Activated naive CD8-positive, alpha-beta T cell treated with anti-CD3 and anti-CD28 coated beads, Interleukin-2, amount 10 ng/mL, durations not matched to agents 7 days and 5 days (primary cell): ENCODE data around the gene ABCC9. TPM values are rescaled to one million over a fixed set of nuclear protein-coding genes. Genes with fewer than 3 reads are reported as not detected.
A peak's percentile ranks its signal among the peaks of the same experiment; 100 is the strongest.
"Not testable (repeated sequence)": the region's sequence is repeated elsewhere in the genome, so short reads cannot be mapped to it uniquely, and the experiment has no call there.

Experiments used
- ATAC-seq: fragments of 150-1000 bp; cut with Tn5 transposase; one replicate; pipeline ENCODE4 v1.10.0; 2021; ENCODE audit warnings: low read depth, moderate library complexity
- POLR2A ChIA-PET: fragments of 350-600 bp; sonication (Branson Sonifier 250); formaldehyde crosslinking; loops from one replicate; lab custom pipeline; 2021; ENCODE audit warnings: antibody characterized with exemption; lab: Charles Lee
- DNase-seq: peaks from one replicate; pipeline ENCODE4 v3.0.0; 2021
- H3K27ac Mint-ChIP-seq: one replicate; pipeline ENCODE4 v1.8.0; 2022; ENCODE audit warnings: mild to moderate bottlenecking, mixed read lengths
- H3K27me3 Mint-ChIP-seq: one replicate; pipeline ENCODE4 v1.8.0; 2022; ENCODE audit warnings: mild to moderate bottlenecking, moderate library complexity, mixed read lengths
- H3K36me3 Mint-ChIP-seq: one replicate; pipeline ENCODE4 v1.8.0; 2021; ENCODE audit warnings: mild to moderate bottlenecking, mixed read lengths
- H3K4me1 Mint-ChIP-seq: one replicate; pipeline ENCODE4 v1.8.0; 2021; ENCODE audit warnings: mixed read lengths
- H3K4me3 Mint-ChIP-seq: one replicate; pipeline ENCODE4 v1.8.0; 2022; ENCODE audit warnings: mild to moderate bottlenecking, moderate library complexity, mixed read lengths
- H3K9me3 Mint-ChIP-seq: one replicate; pipeline ENCODE4 v1.8.0; 2021; ENCODE audit warnings: mixed read lengths
- total RNA-seq, 2 experiments: library from RNA; stranded (reverse); gene quantifications; one replicate each; pipeline ENCODE4 v1.2.3, GENCODE V29; 2021

ABCC9 gene
- total RNA-seq, 2 experiments from 2014 or later, result not detected

DNA sequence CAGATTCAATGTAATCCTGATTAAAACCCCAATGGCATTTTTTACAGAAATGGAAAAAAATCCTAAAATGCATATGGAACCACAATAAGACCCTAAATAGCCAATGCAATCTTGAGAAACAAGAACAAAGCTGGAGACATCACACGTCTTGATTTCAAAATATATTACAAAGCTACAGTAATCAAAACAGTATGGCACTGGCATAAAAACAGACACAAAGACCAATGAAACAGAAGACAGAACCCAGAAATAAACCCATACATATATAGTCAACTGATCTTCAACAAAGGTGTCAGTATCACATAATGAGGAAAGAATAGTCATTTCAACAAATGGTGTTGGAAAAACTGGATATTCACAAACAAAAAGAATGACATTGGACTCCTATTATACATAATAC lies 9.4 kb upstream of the ABCC9 start:
- DNase-seq, result no peak
- POLR2A ChIA-PET, result no interaction called here

DNA sequence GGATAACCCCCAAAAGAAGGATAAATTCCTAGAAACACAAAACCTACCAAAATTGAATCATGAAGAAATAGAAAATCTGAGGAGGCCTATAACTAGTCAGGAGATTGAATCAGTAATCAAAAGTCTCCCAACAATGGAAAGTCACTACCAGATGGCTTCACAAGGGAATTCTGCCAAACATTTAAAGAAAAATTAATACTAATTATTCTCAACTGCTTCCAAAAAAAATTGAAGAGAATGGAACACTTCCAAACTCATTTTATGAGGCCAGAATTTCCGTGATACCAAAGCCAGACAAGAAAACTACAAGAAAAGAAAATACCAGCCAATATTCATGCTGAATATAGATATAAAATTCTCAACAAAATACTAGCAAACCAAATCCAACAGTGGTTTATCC lies 7.8 kb upstream of the ABCC9 start:
- H3K4me3 Mint-ChIP-seq, result no peak overlapping the region
- DNase-seq (no peak), ATAC-seq (no peak)
- no peaks in the 10 kb centered on the region for H3K36me3 Mint-ChIP-seq
- no peak overlapping the region for H3K27ac Mint-ChIP-seq
- H3K27me3 Mint-ChIP-seq, result peaks cover 9% of the 10 kb centered on the region
- H3K9me3 Mint-ChIP-seq, result peaks cover 11% of the 10 kb centered on the region
- no peaks in the 10 kb centered on the region for H3K4me1 Mint-ChIP-seq
- POLR2A ChIA-PET, result no interaction called here

More for the DNA sequence above, 9.4 kb upstream of the ABCC9 start:
- no peak overlapping the region for H3K4me3 Mint-ChIP-seq
- peaks cover 3% of the 10 kb centered on the region for H3K27me3 Mint-ChIP-seq
- H3K27ac Mint-ChIP-seq, result no peak overlapping the region
- H3K9me3 Mint-ChIP-seq, result peaks cover 11% of the 10 kb centered on the region
- no peaks in the 10 kb centered on the region for H3K36me3 Mint-ChIP-seq
- ATAC-seq, result no peak
- H3K4me1 Mint-ChIP-seq, result no peaks in the 10 kb centered on the region

DNA sequence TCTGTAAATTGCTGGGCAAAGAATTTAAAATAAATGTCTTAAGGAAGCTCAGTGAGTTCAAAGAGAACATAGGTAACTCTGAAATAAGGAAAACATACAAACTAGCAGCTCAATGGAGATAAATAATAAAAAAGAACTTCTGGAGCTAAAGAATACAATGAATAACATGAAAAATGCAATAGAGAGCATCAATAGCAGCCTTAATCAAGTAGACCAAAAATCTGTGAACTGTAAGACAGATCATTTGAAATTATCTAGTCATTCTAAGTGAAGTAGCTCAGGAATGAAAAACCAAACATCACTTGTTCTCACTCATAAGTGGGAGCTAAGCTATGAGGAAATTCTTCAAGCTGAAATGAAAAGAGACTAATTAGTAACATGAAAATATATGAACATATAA lies 5.8 kb upstream of the ABCC9 start:
- peaks cover 21% of the 10 kb centered on the region for H3K27me3 Mint-ChIP-seq
- H3K36me3 Mint-ChIP-seq, result no peaks in the 10 kb centered on the region
- no peak overlapping the region for H3K4me3 Mint-ChIP-seq
- H3K27ac Mint-ChIP-seq, result no peak overlapping the region
- DNase-seq (no peak), ATAC-seq (no peak)
- POLR2A ChIA-PET, result no interaction called here
- peaks cover 11% of the 10 kb centered on the region for H3K9me3 Mint-ChIP-seq
- H3K4me1 Mint-ChIP-seq, result no peaks in the 10 kb centered on the region

DNA sequence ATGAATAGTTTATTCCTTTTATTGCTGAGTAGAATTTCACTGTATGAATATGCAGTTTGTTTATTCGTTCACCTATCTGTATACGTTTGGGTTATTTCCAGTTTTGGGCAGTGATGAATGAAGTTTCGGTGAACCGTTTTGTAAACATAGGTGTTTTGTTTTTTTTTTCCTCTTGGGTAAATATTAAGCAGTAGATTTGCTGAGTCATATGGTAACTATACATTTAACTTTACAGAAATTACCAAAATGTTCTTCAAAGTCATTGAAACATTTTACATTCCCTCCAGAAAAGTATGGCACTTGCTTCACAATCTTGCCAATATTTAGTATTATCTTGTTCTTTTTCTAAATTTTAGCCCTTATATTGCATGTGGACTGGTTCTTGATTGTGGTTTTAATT lies 3.8 kb upstream of the ABCC9 start:
- Mint-ChIP-seq H3K36me3 (no peaks in the 10 kb centered on the region), H3K27me3 (peaks cover 41% of the 10 kb centered on the region), H3K9me3 (peaks cover 9% of the 10 kb centered on the region), H3K4me3 (no peak overlapping the region), H3K27ac (no peak overlapping the region), H3K4me1 (peaks cover 6% of the 10 kb centered on the region)
- no peak for ATAC-seq
- DNase-seq, result no peak
- POLR2A ChIA-PET, result no interaction called here

DNA sequence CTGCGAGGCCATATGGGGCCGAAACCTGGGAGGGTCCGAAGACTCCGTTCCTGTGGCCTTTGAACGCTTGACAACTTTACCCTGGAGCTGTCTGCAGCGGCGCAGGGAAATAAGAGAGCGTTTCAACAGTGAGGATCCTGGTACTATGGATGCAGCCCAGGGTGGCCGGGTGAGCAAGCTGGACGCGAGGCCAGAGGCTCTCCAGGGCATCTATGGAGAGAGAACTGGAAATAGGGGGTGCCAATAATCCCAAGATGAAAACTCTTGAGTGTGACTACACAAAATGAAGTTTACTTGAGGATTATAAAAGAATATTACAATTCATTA lies 1.1 kb upstream of the ABCC9 start:
- Mint-ChIP-seq H3K27ac (no peak overlapping the region), H3K36me3 (no peaks in the 10 kb centered on the region), H3K4me3 (no peak overlapping the region), H3K9me3 (peaks cover 6% of the 10 kb centered on the region), H3K27me3 (peaks cover 60% of the 10 kb centered on the region), H3K4me1 (peaks cover 6% of the 10 kb centered on the region)
- DNase-seq (no peak), ATAC-seq (no peak)
- POLR2A ChIA-PET, result no interaction called here

DNA sequence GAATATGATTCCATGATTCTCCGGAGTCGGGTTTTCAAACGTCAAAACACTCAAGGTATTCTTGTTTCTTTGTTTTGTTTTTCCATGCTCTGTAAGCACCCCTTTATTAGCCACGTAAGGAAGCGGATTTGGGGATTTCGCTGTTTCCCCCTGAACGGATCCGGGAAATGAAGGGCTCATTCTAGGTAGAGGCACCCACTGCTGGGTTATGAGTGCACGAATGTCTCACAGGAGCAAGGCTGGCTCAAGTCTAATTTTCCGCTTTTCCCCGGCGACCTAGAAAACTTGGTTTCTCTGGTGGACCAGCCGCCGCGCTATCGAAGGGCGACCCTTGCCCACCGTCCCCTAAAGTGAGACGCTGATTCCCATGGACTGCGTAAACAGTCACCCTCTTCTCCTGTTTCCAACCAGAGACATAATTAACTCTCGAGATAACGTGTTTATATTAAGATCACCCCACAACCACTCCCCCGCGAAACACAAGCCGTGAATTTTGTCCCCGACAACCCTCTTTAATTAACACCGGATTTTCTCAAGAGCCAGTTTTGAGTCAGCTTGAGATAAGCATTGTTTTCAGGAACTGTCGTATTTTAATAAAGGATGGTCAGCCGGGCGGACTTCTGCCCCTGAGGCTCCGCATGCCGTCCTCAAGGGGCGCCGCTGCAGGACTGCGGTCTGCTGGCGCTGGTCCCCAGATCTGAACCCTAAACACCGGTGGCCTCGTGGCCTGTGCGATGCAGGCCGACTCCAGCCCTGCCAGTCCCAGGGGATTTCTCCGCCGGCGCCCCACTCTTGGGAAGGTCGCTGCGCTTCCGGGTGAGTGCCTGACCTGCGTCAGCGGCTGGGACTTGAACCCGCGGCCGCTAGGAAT lies 515 bp upstream of the ABCC9 start:
- Mint-ChIP-seq H3K4me1 (peaks cover 6% of the 10 kb centered on the region), H3K4me3 (peak overlapping the region; percentile 71), H3K27me3 (peaks cover 63% of the 10 kb centered on the region), H3K9me3 (peaks cover 5% of the 10 kb centered on the region), H3K27ac (no peak overlapping the region), H3K36me3 (no peaks in the 10 kb centered on the region)
- POLR2A ChIA-PET, result no interaction called here
- no peak for ATAC-seq
- DNase-seq, result peak; percentile 28

DNA sequence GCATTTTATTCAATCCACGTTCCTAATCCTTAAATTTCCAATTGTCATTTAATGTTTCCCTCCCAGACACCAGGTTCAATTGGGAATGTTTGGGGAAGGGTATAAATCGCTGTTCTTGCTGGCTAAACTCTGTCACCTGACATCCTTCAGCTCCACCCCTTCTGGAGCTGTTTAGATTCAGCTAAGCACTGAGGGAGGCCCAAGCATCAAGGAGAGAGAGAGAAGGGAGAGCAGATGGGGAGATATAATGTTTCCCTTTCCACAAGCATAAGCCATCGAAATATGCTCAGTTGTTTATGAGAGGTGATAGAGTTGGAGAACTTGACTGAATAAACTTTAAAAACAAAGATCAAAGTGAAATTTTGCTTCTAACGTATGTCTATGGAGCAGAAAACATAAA lies 1.8 kb downstream of the ABCC9 start:
- Mint-ChIP-seq H3K36me3 (no peaks in the 10 kb centered on the region), H3K27me3 (peaks cover 64% of the 10 kb centered on the region), H3K4me1 (peaks cover 6% of the 10 kb centered on the region), H3K27ac (no peak overlapping the region), H3K4me3 (no peak overlapping the region), H3K9me3 (no peaks in the 10 kb centered on the region)
- ATAC-seq, result no peak
- no peak for DNase-seq
- POLR2A ChIA-PET, result no interaction called here

DNA sequence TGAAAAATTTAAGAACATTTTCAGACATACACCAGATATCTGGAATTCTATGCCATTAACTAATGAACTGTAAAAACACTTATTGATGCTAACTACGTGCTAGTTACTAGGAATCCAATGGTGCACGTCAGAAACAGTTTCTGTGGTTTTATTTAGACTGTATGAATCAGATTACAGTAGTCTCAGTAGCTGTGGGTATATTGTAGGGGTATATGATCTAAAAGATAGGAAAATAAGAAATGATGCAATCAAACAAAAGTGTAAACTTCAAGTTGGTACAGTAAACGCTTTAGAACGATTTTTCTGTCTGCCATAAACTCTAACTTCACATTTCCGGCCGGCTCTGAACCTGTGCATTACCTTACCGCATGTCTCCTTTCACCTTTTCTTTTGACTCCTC lies 2.3 kb downstream of the ABCC9 start:
- no peak for ATAC-seq

DNA sequence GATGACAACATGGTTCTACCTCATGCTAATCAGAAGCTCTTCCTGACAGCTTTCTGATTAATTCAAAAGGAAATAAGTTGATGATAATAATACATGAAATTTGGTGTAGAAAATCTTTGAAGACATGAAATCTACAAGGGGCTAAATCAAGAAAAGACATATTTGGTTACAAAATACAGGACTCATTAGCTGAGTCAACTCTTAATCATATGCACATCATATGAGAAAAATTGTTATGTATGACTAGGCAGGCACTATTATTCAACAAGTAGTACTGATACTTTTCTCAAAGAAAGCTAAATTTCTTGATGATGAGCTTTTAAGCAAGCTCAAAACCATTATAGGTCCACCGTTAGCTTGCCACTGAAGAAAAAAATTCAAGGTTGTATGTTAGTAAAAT lies 7.1 kb downstream of the ABCC9 start:
- Mint-ChIP-seq H3K27me3 (peaks cover 16% of the 10 kb centered on the region), H3K27ac (no peak overlapping the region), H3K9me3 (no peaks in the 10 kb centered on the region), H3K36me3 (no peaks in the 10 kb centered on the region), H3K4me3 (no peak overlapping the region), H3K4me1 (no peaks in the 10 kb centered on the region)
- POLR2A ChIA-PET, result no interaction called here
- DNase-seq (no peak), ATAC-seq (no peak)

More for the DNA sequence above, 2.3 kb downstream of the ABCC9 start:
- no peak for DNase-seq
- Mint-ChIP-seq H3K9me3 (no peaks in the 10 kb centered on the region), H3K4me1 (peaks cover 6% of the 10 kb centered on the region), H3K27me3 (peaks cover 58% of the 10 kb centered on the region), H3K27ac (no peak overlapping the region), H3K4me3 (no peak overlapping the region), H3K36me3 (no peaks in the 10 kb centered on the region)
- POLR2A ChIA-PET, result no interaction called here

DNA sequence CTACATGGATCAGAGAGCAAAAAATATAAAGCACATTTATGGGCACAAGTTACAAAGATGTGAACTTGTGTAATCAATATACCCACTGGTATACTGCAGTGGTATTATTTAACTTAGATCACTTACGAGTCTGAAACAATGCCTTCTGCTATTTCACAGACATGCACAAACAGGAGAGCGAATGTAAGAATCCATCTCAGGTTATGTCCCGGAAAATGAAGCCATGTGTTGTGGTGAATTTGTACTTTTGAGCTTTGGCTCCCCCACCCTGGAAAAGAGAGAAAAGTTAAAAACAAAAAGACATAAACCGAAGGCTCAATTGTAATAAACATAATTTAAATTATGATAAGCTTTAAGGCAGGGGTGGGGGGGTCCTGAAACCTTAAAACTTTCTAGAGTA lies 7.6 kb downstream of the ABCC9 start:
- POLR2A ChIA-PET, result no interaction called here
- Mint-ChIP-seq H3K36me3 (no peaks in the 10 kb centered on the region), H3K4me3 (no peak overlapping the region), H3K9me3 (no peaks in the 10 kb centered on the region), H3K4me1 (no peaks in the 10 kb centered on the region), H3K27ac (no peak overlapping the region), H3K27me3 (peaks cover 13% of the 10 kb centered on the region)
- DNase-seq (no peak), ATAC-seq (no peak)

DNA sequence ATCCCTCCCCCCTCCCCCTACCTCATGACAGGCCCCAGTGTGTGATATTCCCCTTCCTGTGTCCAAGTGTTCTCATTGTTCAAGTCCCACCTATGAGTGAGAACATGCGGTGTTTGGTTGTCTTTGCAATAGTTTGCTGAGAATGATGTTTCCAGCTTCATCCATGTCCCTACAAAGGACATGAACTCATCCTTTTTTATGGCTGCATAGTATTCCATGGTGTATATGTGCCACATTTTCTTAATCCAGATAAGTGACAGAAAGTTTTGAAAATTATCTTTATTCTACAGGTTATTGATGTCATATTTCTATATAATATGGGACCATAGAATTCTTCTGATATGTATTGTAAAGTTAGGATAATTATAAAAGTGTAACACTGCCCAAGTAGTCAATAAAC lies 11.3 kb downstream of the ABCC9 start:
- H3K9me3 Mint-ChIP-seq, result not testable (repeated sequence)

DNA sequence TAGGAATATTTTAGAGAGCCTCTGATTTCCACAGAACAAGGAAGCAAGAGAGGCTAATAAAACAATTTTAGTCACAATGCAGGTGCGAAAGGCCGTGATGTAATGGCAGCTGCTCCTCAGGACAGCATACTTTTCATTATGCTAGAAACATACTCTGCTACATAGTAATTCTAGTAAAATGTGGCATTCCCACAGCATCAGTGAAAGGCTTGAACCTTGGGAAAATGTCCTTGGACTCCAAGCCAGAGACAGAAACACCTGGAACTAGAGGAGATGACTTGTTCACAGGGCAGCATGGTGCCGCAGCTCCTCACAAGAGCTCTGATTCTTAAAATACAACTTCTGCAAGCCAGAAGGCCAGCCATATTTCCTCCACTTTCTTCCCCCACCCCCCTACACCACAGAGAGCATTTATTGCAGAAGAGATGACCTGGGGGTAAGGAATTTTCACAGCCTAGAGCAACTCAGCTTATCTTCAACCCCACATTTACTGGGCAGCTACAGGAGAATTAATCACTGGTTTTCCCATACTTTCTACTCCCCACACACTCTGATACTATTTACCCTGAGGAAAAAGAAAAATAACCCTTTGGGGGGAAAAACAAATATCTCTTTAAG lies 15.8 kb downstream of the ABCC9 start:
- no peaks in the 10 kb centered on the region for H3K27me3 Mint-ChIP-seq
- H3K36me3 Mint-ChIP-seq, result no peaks in the 10 kb centered on the region
- no peak for ATAC-seq
- POLR2A ChIA-PET, result no interaction called here
- H3K4me1 Mint-ChIP-seq, result no peaks in the 10 kb centered on the region
- no peak for DNase-seq
- H3K9me3 Mint-ChIP-seq, result no peaks in the 10 kb centered on the region
- H3K4me3 Mint-ChIP-seq, result no peak overlapping the region
- no peak overlapping the region for H3K27ac Mint-ChIP-seq

More for the DNA sequence above, 11.3 kb downstream of the ABCC9 start:
- DNase-seq, H3K4me1 Mint-ChIP-seq, H3K27ac Mint-ChIP-seq, POLR2A ChIA-PET, ATAC-seq, H3K4me3 Mint-ChIP-seq, H3K36me3 Mint-ChIP-seq, H3K27me3 Mint-ChIP-seq: not testable (repeated sequence)

DNA sequence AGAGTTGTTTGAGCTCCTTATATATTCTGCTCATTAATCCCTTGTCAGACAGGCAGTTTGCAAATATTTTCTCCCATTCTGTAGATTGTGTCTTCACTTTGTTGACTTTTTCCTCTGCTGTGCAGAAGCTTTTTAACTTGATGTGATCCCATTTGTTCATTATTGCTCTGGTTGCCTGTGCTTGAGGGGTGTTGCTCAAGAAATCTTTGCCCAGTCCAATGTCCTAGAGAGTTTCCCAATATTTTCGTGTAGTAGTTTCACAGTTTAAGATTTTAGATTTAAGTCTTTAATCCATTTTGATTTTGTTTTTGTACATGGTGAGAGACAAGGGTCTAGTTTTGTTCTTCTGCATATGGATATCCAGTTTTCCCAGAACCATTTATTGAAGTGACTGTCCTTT lies 19.8 kb downstream of the ABCC9 start:
- Mint-ChIP-seq H3K4me1 (no peaks in the 10 kb centered on the region), H3K4me3 (no peak overlapping the region), H3K27ac (no peak overlapping the region), H3K9me3 (no peaks in the 10 kb centered on the region), H3K27me3 (peaks cover 2% of the 10 kb centered on the region), H3K36me3 (no peaks in the 10 kb centered on the region)
- ATAC-seq (no peak), DNase-seq (no peak)
- POLR2A ChIA-PET, result no interaction called here

DNA sequence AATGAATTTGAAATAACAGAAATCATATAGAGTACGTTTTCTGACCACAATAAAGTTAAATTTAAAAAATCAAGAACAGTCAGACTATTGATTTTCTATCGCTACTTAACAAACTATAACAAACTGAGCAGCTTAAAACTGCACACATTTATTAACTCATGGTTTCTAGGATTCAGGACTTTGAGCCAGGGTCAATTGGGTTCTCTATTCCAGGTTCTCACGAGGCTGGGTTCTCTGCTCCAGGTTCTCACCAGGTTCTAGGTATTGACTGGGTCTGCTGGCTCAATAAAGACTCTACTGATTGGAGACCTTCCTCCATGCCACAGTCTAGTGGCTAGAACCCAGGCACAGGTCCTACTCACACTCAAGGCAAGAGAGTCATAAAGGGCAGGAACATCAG lies 22.8 kb downstream of the ABCC9 start:
- Mint-ChIP-seq H3K27ac (no peak overlapping the region), H3K27me3 (peaks cover 2% of the 10 kb centered on the region), H3K36me3 (no peaks in the 10 kb centered on the region), H3K4me1 (no peaks in the 10 kb centered on the region), H3K9me3 (no peaks in the 10 kb centered on the region), H3K4me3 (no peak overlapping the region)
- POLR2A ChIA-PET, result no interaction called here
- no peak for ATAC-seq
- no peak for DNase-seq
